Panc1 (cell line): Measurements from ENCODE around the gene SCNM1. TPM values are rescaled to one million over a fixed set of nuclear protein-coding genes. Genes with fewer than 3 reads are reported as not detected.

Experiments
- ATAC-seq: fragments of 200-7000 bp; cut with Tn5 transposase; 2 replicates; pipeline ENCODE4 v1.9.1; 2020; ENCODE audit warnings: mild to moderate bottlenecking, moderate library complexity
- BruUV-seq: library from RNA; stranded (reverse); fragments of 400-500 nt; replicated peaks from 2 replicates; lab custom pipeline; 2021; lab: Mats Ljungman, UMichigan
- CTCF ChIA-PET: fragments of 300-600 bp; sonication (Branson Sonifier 250); formaldehyde crosslinking; loops from one replicate; lab custom pipeline; 2022; ENCODE audit warnings: antibody characterized with exemption; lab: Charles Lee
- POLR2A ChIA-PET: fragments of 300-600 bp; sonication (Branson Sonifier 250); formaldehyde crosslinking; loops from one replicate; lab custom pipeline; 2022; ENCODE audit warnings: antibody characterized with exemption; lab: Charles Lee
- DNase-seq: peaks from one replicate; pipeline ENCODE4 v3.0.0-alpha.2; 2010; ENCODE audit warnings: low read depth, low spot score
- H3K27ac ChIP-seq: 2 replicates; pipeline ENCODE4 v1.5.1; 2011; ENCODE audit warnings: mild to moderate bottlenecking, low read length, inconsistent platforms
- H3K27me3 ChIP-seq: fragments of 200-500 bp; sonication (Bioruptor generic); 2 replicates; pipeline ENCODE4 v1.6.0; 2014; ENCODE audit warnings: low read length, inconsistent platforms; ENCODE audit not compliant: control insufficient read depth, insufficient read depth
- H3K36me3 ChIP-seq: fragments of 200-500 bp; sonication (Bioruptor generic); 2 replicates; pipeline ENCODE4 v1.5.1; 2014; ENCODE audit warnings: inconsistent platforms, mild to moderate bottlenecking, low read length, moderate library complexity; ENCODE audit not compliant: control insufficient read depth, insufficient read depth
- H3K4me1 ChIP-seq: 2 replicates; pipeline ENCODE4 v1.5.1; 2011; ENCODE audit warnings: inconsistent platforms, mild to moderate bottlenecking, low read length, moderate library complexity; ENCODE audit not compliant: control insufficient read depth, insufficient read depth
- H3K4me3 ChIP-seq, 2 experiments: 2 replicates each; pipeline ENCODE4 v1.5.1; 2011 to 2012; ENCODE audit warnings: low read depth in 2 of 2, low read length in 2 of 2, mild to moderate bottlenecking in 2 of 2, inconsistent platforms in 1 of 2, moderate library complexity in 1 of 2
- H3K9me3 ChIP-seq: fragments of 200-500 bp; sonication (Bioruptor generic); 2 replicates; pipeline ENCODE4 v1.5.1; 2014; ENCODE audit warnings: low read depth, mild to moderate bottlenecking, inconsistent platforms, low read length, moderate library complexity; ENCODE audit not compliant: control insufficient read depth, insufficient read depth
- CTCF ChIP-seq: fragments of 450-650 bp; IDR thresholded peaks from 2 replicates; pipeline ENCODE4 v1.5.1; 2017; ENCODE audit warnings: mild to moderate bottlenecking
- POLR2AphosphoS5 ChIP-seq: IDR thresholded peaks from 2 replicates; pipeline ENCODE4 v1.6.1; 2012; ENCODE audit warnings: mild to moderate bottlenecking, low read depth, low read length, moderate library complexity
- SIN3A ChIP-seq: IDR thresholded peaks from 2 replicates; pipeline ENCODE4 v1.6.1; 2012; ENCODE audit warnings: low read depth, mild to moderate bottlenecking, low read length, moderate library complexity, borderline replicate concordance; ENCODE audit not compliant: insufficient read depth
- TCF7L2 ChIP-seq: IDR thresholded peaks from 2 replicates; pipeline ENCODE4 v1.6.1; 2011; ENCODE audit warnings: mild to moderate bottlenecking, low read depth, low read length, inconsistent platforms
- in situ Hi-C: cut with HindIII; loops from 2 replicates; pipeline ENCODE4 v1.10.0; 2016; ENCODE audit warnings: low sequenced_read_pairs, low pct_unique_long_range_greater_than_20kb
- intact Hi-C: fragments of 100-400 bp; cut with micrococcal nuclease; formaldehyde crosslinking; loops from one replicate; pipeline ENCODE4 v1.10.0; 2022; ENCODE audit not compliant: unreplicated experiment
- total RNA-seq: library from RNA; stranded (reverse); gene quantifications from one replicate; pipeline ENCODE4 v1.2.1, GENCODE V29; 2021; ENCODE audit not compliant: unreplicated experiment
- TF ChIP-seq, protein P1 (sequence below), 2 experiments: IDR thresholded peaks; 2 replicates each; pipeline ENCODE4 v1.6.1; 2011 to 2012; ENCODE audit warnings: low read depth in 2 of 2, control low read depth in 1 of 2, low read length in 1 of 2, mild to moderate bottlenecking in 1 of 2, moderate library complexity in 1 of 2; ENCODE audit not compliant: insufficient read depth in 1 of 2

The SCNM1 gene
- total RNA-seq, 1 experiment from 2014 or later = 36.5 TPM

GRCh38 chr1:151142411-151143056 is 23.4 kb upstream of the SCNM1 start:
- in situ Hi-C loops = no loop called here
- CTCF ChIA-PET = no interaction called here

DNA sequence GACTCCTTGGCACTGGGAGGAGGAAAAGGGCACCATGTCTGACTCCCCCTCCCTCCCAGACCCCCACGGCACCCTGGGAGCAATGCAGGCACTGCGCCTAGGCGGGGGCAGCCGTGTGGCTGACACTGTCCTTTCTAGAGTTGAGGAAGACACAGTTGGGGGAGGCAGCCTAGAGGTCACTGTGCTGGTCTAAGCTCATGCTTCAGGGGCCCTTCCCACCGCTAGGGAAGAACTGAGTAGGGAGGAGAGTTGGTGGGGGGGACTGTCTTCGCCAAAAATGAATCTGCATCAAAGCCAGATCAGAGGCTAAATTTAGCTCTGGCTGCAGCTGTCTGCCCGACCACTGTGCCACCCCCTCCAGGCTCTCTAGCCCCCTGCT is 22.9 kb upstream of the SCNM1 start:
- ATAC-seq (no peak), DNase-seq (no peak)
- in situ Hi-C loops = no loop called here
- TF ChIP-seq TCF7L2 (no peak), SIN3A (no peak), POLR2AphosphoS5 (no peak), CTCF (no peak)
- Histone ChIP-seq H3K9me3 (no peaks in the 10 kb centered on the region), H3K4me1 (peaks cover 7% of the 10 kb centered on the region; the same call in 1 of the 2 replicates), H3K36me3 (no peaks in the 10 kb centered on the region), H3K27me3 (no peaks in the 10 kb centered on the region), H3K4me3 (no peak overlapping the region), H3K27ac (no peak overlapping the region)
- intact Hi-C loops = no loop called here
- no TSS peak for BruUV-seq
- ChIA-PET POLR2A (no interaction called here), CTCF (interaction anchor here (1.1 kb wide), 1 partner anchor 43 kb away, joined by 4 read pairs; no protein-coding TSS in a partner anchor)

More at GRCh38 chr1:151142411-151143056, 23.4 kb upstream of the SCNM1 start:
- Histone ChIP-seq H3K4me1 (peaks cover 7% of the 10 kb centered on the region; the same call in 1 of the 2 replicates), H3K36me3 (no peaks in the 10 kb centered on the region), H3K9me3 (no peaks in the 10 kb centered on the region), H3K27ac (no peak overlapping the region), H3K4me3 (no peak overlapping the region), H3K27me3 (no peaks in the 10 kb centered on the region)
- no peak for TF ChIP-seq TCF7L2
- TF ChIP-seq, protein P1, sequence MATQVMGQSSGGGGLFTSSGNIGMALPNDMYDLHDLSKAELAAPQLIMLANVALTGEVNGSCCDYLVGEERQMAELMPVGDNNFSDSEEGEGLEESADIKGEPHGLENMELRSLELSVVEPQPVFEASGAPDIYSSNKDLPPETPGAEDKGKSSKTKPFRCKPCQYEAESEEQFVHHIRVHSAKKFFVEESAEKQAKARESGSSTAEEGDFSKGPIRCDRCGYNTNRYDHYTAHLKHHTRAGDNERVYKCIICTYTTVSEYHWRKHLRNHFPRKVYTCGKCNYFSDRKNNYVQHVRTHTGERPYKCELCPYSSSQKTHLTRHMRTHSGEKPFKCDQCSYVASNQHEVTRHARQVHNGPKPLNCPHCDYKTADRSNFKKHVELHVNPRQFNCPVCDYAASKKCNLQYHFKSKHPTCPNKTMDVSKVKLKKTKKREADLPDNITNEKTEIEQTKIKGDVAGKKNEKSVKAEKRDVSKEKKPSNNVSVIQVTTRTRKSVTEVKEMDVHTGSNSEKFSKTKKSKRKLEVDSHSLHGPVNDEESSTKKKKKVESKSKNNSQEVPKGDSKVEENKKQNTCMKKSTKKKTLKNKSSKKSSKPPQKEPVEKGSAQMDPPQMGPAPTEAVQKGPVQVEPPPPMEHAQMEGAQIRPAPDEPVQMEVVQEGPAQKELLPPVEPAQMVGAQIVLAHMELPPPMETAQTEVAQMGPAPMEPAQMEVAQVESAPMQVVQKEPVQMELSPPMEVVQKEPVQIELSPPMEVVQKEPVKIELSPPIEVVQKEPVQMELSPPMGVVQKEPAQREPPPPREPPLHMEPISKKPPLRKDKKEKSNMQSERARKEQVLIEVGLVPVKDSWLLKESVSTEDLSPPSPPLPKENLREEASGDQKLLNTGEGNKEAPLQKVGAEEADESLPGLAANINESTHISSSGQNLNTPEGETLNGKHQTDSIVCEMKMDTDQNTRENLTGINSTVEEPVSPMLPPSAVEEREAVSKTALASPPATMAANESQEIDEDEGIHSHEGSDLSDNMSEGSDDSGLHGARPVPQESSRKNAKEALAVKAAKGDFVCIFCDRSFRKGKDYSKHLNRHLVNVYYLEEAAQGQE (IDR thresholded peaks at IDR 0.05; ENCODE audit: insufficient read depth in 1 of 2, low read depth in 2 of 2, low read length in 1 of 2) = no peak
- TF ChIP-seq CTCF = no peak
- TF ChIP-seq SIN3A = no peak
- no peak for TF ChIP-seq POLR2AphosphoS5
- intact Hi-C loops = no loop called here
- ATAC-seq (no peak), DNase-seq (no peak)
- BruUV-seq = no TSS peak
- POLR2A ChIA-PET = no interaction called here
